ENCODE measurements around the gene MALRD1.
A peak's percentile ranks its signal among the peaks of the same experiment; 100 is the strongest.

The MALRD1 gene

DNA sequence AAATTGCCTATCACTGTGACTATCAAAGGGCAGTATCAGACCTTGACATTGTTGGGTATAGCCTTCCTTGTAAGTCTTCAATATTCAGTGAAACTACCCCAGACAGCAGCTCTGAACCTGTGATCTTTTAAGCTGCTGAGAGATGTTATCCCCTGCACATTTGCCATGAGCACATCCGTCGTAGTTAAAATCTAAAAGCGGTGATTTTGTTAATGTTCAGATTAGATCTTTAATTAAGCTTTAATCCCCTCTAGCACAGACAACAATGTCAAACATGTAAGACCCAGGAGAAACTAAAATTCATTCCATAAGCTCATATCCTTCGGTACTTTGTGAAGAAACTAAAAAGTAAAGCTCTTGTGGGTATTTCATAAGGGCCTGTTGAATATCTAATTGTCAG is 105.8 kb downstream of the MALRD1 start:
- no peak overlapping the region for H3K4me3 ChIP-seq (ENCODE audit: low read depth, low read length)
- DNase-seq (ENCODE audit: low read depth, low spot score), result no peak
- in situ Hi-C loops (cut with HindIII; ENCODE audit: low sequenced_read_pairs), result no loop called here
- TF ChIP-seq, protein P1, sequence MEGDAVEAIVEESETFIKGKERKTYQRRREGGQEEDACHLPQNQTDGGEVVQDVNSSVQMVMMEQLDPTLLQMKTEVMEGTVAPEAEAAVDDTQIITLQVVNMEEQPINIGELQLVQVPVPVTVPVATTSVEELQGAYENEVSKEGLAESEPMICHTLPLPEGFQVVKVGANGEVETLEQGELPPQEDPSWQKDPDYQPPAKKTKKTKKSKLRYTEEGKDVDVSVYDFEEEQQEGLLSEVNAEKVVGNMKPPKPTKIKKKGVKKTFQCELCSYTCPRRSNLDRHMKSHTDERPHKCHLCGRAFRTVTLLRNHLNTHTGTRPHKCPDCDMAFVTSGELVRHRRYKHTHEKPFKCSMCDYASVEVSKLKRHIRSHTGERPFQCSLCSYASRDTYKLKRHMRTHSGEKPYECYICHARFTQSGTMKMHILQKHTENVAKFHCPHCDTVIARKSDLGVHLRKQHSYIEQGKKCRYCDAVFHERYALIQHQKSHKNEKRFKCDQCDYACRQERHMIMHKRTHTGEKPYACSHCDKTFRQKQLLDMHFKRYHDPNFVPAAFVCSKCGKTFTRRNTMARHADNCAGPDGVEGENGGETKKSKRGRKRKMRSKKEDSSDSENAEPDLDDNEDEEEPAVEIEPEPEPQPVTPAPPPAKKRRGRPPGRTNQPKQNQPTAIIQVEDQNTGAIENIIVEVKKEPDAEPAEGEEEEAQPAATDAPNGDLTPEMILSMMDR (IDR thresholded peaks at IDR 0.05; ENCODE audit: low read depth, low read length), result no peak

DNA sequence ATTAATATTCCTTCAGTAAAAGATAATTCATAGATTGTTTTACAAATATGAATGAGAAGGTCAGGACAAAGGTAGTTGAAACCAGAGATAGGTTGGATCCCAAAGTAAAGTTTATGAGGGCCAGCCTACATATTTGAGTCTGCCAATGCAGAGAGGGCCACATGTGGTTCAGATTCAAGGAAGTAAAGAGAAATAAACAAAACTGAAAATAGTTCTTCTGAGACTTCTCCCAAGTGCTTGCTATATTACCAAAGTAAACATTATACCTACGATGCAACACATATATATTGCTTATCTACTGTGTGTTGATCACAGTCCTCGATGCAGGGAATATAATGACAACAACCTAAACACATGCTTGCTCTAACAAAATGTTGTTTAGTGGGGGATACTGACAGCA is 109.8 kb downstream of the MALRD1 start:
- in situ Hi-C loops (cut with HindIII; ENCODE audit: low sequenced_read_pairs), result no loop called here
- no peak overlapping the region for H3K4me3 ChIP-seq (ENCODE audit: low read depth, low read length)
- DNase-seq (ENCODE audit: low read depth, low spot score), result no peak
- TF ChIP-seq, protein P1 (IDR thresholded peaks at IDR 0.05; ENCODE audit: low read depth, low read length), result no peak

DNA sequence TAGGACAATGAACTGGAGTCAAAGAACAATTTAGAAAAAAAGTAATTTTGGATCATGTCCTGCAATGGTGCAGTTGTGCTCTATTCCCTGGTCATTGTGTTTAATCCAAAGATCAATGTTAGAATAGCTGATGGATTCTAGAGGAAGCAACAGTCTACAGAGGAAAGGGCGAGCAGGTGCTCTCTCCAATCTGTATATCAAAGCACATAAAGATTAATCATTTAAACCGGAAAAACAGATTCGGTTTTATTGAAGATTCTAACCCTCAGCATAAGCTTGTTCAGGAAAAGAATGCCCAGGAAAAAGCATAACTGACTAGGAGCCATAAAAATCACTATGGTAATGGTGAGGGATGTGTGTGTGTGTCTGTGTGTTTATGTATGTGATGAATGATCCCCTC is 110.3 kb downstream of the MALRD1 start:
- DNase-seq (ENCODE audit: low read depth, low spot score), result no peak
- H3K4me3 ChIP-seq (ENCODE audit: low read depth, low read length), result no peak overlapping the region
- in situ Hi-C loops (cut with HindIII; ENCODE audit: low sequenced_read_pairs), result no loop called here
- TF ChIP-seq, protein P1 (IDR thresholded peaks at IDR 0.05; ENCODE audit: low read depth, low read length), result no peak

DNA sequence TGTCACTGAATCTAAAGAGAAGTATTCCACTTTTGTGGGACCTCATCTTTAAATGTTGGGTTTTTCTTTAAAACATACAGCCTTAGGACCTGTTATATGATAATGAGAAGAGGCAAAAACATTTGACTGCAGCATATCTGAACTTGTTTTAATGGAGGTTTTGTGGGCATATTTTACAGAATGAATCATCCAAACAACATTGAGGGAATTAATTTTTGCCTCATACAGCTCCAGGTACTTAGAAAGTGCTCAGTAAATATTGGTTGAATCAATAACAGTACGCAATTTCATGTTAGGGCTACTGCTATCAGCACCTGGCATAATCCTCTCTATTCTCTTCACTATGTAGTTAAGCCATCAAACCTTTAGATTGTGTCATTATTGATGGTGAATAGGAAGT is 115.9 kb downstream of the MALRD1 start:
- in situ Hi-C loops (cut with HindIII; ENCODE audit: low sequenced_read_pairs), result no loop called here
- no peak overlapping the region for H3K4me3 ChIP-seq (ENCODE audit: low read depth, low read length)
- no peak for DNase-seq (ENCODE audit: low read depth, low spot score)
- TF ChIP-seq, protein P1 (IDR thresholded peaks at IDR 0.05; ENCODE audit: low read depth, low read length), result no peak

DNA sequence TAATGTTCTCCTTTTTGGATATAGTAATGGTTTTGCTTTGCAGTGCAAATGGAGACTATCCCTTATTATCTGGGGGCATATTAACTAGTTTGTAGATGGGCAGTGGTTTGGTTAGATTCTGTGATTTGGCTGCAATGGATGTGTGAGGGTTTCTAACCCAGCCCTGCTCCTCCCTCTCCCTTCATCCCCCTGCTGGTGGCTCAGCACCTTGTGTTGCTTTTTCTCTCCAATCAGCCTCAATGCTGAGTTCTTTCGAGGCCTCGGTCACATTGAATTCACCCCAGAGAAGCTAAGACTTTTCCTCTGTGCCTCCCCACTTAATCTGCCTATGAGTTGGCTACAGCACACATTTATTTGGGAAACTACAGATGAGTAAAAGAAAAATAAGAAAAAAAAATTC is 120.0 kb downstream of the MALRD1 start:
- TF ChIP-seq, protein P1 (IDR thresholded peaks at IDR 0.05; ENCODE audit: low read depth, low read length), result peak; percentile 15
- no peak for DNase-seq (ENCODE audit: low read depth, low spot score)
- no peak overlapping the region for H3K4me3 ChIP-seq (ENCODE audit: low read depth, low read length)
- in situ Hi-C loops (cut with HindIII; ENCODE audit: low sequenced_read_pairs), result no loop called here

DNA sequence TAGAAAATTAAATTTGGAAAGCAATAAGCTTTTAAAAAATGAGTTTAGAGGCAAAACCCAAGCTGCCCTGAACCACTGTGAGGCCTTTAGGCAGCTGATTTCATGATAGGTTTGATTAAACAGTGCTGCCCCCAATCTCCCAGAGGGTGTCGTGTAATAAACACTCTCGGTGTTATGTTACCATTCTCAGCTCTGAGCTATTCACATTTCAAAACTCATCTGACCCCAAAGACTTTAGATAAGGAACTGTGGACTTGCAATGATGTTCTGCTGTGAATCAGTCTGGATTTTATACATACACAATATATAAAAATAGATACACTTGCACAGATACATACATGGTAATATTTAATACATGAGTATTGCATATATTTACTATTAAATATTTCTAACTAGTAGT is 120.4 kb downstream of the MALRD1 start:
- no peak overlapping the region for H3K4me3 ChIP-seq (ENCODE audit: low read depth, low read length)
- TF ChIP-seq, protein P1 (IDR thresholded peaks at IDR 0.05; ENCODE audit: low read depth, low read length), result no peak
- in situ Hi-C loops (cut with HindIII; ENCODE audit: low sequenced_read_pairs), result no loop called here
- no peak for DNase-seq (ENCODE audit: low read depth, low spot score)

DNA sequence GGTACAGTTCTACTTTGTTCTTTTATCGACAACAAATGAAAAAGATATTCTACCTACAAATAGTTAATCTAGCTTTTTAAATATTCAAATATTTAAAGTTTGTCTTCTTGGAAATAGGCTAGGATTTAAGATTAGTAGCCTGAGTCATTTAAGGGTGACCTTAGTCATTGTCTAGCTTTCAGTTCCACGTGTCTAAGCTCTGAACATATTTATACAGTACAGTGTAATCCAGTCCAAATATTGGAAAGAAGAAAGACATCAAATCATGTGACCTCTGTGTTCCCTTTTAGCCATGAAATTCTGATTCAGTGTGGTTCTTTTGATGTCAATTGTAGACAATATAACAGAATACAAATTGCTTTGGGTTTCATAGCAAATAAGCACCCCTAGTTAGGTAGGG is 121.1 kb downstream of the MALRD1 start:
- TF ChIP-seq, protein P1 (IDR thresholded peaks at IDR 0.05; ENCODE audit: low read depth, low read length), result no peak
- peak; percentile 6 for DNase-seq (ENCODE audit: low read depth, low spot score)
- H3K4me3 ChIP-seq (ENCODE audit: low read depth, low read length), result no peak overlapping the region
- in situ Hi-C loops (cut with HindIII; ENCODE audit: low sequenced_read_pairs), result no loop called here

All from astrocyte of the spinal cord (primary cell).